Measurements from ENCODE around the gene ACY1.

ACY1 gene

GRCh38 chr3:52010431-52010830, 27.1 kb downstream of the ACY1 start:
- DNase-seq: no peak

- no peak for DNase-seq
These were observed 29.4 kb downstream of the ACY1 start for GRCh38 chr3:52012699-52013098.

- no peak for DNase-seq
These were observed 30.7 kb downstream of the ACY1 start for GRCh38 chr3:52013802-52014598.

GRCh38 chr3:52014613-52015012, 31.3 kb downstream of the ACY1 start:
- DNase-seq: no peak

GRCh38 chr3:52015438-52016228, 32.3 kb downstream of the ACY1 start:
- no peak for DNase-seq

- no peak for DNase-seq
These were observed 34.3 kb downstream of the ACY1 start for GRCh38 chr3:52017586-52017985.

- DNase-seq: no peak
These were observed 35.1 kb downstream of the ACY1 start for GRCh38 chr3:52018319-52019000.

GRCh38 chr3:52019352-52020080, 36.2 kb downstream of the ACY1 start:
- DNase-seq: no peak

- DNase-seq: no peak
These were observed 37.5 kb downstream of the ACY1 start for GRCh38 chr3:52020796-52021195.

DNA sequence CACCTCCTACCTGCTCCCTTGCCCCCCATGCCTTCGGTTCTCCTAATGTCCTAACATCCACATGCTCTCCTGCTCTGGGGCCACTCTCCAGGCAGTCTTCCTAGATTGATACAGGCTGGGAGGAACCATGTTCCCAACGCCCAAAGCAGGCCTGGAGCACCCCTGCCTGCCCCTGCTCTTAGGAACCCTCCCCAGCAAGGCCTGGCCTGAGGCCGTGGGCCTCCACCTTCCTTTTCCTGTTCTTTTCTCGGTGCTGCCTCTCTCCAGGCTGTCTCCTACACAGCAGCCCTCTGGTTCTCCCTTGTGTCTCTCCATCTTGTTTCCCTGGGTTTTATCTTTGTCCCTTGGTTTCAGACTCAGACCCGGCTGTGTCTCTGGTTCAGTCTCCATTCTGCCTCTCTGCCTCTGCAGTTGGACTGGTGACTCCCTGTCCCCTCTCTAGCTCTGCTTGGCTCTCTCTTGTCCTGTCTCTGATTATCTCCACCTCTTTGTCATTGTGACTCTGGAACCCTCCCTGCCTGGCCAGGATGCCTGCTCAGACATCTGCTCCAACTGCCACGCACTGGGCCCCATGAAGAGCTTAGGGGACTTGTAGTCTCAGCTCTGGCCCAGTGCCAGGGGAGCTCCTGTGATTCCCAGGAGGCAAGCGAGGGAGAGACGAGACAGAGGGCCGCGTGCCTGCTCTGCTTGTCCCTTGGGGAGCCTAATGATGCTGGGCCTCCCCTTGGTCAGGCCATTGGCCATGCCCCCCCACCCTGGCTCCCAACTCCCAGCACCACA, 38.3 kb downstream of the ACY1 start:
- no peak for DNase-seq

GRCh38 chr3:52022323-52023100, 39.2 kb downstream of the ACY1 start:
- no peak for DNase-seq

DNA sequence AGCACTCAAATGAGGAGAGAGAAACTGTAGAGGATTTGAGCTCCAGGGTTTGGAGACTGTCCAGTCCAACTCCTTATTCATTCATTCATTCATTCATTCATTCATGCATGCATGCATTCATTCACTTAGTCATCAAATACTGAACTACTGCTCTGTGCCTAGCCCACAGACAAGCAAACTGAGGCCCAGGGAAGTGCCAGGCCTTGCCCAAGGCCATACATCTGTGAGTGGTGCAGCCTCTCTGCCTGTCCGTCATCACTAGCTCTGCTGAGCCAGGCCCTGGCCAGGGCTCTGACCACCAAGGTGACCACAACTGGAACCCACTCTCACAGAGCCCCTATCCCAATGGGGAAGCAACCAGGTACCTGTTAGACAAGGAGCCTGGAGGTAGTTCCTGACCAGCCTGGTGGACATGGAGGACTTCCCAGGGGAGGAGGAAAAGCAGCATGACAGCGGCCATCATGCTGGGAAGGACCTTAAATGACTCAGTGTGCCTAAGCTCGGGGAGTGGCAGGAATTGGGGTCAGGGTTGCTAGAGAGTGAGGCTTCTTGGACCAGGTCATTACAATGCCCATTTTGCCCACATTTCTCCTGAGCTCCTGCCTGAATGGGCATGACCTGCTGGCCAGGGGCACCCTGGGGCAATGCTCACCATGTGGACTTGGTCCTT, 39.9 kb downstream of the ACY1 start:
- DNase-seq: no peak

DNA sequence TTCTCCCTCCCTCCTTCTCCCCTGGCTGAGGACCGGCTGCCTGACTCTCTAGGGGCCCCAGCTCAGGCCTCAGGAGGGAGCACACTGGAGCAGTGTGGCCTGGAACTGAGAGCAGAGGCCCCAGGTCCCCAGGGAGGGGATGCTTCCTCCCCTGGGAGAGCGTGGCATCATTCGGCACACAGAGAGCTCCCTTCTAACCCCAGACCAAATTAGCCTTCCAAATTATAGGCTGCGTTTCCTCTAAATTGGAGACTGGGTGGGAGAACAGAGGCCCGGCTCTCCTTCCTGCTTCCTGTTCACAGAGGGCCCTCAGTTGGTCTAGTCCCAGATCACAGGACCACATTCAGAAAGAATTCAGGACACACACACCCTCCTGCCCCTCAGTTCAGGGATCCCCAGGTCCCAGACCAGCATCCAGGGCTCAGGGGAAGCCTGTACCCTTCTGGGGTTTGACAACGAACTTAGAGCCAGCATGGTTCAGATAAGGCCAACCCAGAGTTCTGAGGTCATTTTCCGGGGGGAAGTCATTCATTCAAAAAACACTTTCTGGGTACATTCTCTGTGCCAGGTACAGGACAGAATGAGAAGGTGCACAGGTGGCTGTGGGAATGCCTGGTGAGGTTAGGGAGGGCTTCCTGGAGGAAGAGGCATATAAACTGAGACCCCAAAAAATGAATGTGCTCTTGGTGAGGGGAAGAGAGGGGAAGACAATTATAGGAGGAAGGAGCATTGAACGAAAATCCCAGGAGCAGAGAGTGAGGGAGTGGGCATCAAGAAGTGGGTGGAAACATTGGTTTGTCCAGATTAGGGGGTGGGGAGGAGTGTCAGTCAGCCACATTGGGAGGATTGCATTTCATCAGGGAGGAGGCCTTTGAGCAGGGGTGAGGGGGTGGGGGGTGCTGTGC, 40.8 kb downstream of the ACY1 start:
- DNase-seq: no peak

DNA sequence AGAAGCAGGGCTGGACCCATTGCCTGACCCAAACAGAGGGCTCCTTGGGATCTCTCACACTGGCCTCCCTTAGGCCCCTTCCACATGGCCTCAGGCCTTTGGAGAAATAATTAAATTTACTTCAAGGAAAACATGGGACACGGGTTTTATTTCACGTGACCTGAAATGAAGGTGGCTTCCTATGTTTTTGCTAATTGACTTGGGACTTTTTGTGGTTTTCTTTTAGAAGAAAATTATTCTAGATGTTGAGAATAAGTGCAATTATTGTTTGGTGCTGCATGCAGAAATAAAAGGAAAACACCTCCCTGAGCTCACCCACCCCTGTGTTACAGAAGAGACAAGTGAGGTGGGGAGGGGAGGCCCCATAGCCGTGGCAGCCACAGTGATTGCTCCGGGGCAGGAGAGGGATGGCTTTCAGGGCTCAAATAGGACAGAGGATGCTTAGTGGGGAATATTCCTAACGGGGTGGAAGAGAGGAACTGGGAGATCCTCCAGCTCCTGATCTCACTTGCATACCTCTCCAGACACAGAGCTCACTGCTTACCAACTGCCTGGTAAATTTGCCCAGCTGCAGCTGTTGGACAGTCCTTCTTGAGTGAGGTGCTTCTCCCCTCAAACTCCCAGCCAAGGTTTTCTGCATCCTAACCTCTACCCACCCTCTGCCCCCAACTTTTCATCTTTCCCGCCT, 41.6 kb downstream of the ACY1 start:
- no peak for DNase-seq

DNA sequence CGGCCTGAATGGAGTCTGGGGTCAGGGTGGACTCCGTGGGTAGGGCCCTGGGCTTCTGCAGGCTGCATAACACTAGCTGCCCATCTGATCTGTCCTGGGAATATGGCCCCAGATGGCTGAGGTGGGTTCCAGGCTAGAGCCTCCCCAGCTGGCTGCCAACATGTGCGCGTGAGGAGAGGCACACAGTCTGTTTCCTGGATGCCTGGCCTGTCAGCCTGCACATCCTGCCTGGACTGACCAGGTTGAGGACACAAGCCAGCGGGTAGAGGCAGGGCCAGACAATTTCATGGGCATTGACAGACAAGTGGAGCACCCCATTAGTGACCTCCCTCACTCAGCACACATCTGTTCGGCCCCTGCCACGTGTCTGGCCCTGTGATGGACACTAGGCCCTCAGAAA, 42.1 kb downstream of the ACY1 start:
- DNase-seq: no peak

DNA sequence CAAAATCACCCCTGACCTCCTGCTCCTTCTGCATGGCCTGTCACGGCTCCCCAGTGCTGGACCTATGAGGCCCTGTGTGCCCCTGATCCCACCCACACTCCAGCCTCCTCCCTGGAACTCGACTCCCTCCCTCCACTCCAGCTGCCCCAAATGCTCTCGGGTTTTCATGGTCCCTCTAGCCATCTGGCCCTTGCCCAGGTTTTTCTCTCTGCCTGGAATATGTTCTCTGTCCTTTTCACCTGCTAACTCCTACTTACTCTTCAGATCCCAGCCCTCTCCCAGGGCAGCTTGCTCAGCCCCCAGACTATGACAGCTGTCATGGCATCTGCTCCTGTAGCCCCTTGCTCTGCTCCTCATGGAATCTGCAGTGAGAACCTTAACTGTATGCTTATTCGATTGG, 42.7 kb downstream of the ACY1 start:
- DNase-seq: no peak

DNA sequence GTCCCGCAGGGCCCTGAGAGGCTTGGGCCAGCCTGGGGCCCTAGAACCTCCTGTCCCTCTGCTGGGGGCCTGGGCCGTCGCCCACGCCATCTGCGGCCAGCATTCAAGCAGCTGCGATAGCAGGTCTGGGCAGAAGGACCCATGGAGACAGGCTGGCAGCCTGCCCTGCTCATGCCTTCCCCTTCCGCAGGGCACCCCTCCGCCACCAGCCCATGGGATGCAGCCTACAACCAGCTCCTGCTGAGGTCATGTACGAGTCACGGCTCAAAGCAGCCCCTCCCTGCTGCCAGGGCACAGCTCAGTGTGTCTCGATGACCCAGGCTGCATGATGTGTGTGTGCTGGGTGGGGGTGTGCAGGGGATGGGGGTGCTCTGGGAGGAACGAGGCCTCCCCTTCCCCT, 45.2 kb downstream of the ACY1 start:
- DNase-seq: no peak

DNA sequence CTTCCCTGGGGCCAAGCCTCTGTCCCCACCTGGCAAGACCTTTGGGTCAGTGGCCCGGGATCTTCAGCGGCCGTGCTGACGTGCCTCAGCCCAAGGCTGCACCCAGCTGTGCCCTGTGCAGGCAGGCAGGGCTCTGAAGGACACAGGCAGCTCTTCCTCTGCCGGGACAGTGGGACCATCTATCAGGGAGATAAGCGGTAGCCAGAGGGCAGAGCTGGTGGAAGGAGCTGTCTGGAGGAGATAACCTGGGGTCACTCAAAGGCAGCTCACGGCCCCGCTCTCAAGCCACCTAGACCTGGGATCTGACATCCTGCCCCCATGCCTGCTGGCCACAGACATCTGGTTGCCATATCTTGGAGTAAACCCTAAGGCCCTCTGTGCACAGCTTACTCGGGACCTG, 45.7 kb downstream of the ACY1 start:
- DNase-seq: no peak

GRCh38 chr3:52029535-52029934, 46.2 kb downstream of the ACY1 start:
- DNase-seq: no peak

Data from CD4-positive, alpha-beta T cell treated with Interleukin-1 beta for 1 hour (primary cell).